ENCODE results near the gene ISCA2. TPM values are rescaled to one million over a fixed set of nuclear protein-coding genes. Genes with fewer than 3 reads are reported as not detected.
A peak's percentile ranks its signal among the peaks of the same experiment; 100 is the strongest.

Gene ISCA2
- total and polyA plus RNA-seq, 9 of the 15 experiments (the other 6 are each of a cell fraction or from before 2014, with no cell fraction given) = 5.0 to 36.7 (median 18.1) TPM

GRCh38 chr14:74490486-74490885 lies 3.1 kb upstream of the ISCA2 start (continued):
- TF ChIP-seq TAF1 (IDR thresholded peaks at IDR 0.05; ENCODE audit: control insufficient read depth, extremely low read depth, insufficient read depth, low read length, severe bottlenecking) (no peak), CEBPG (CRISPR knock-in tag; IDR thresholded peaks at IDR 0.05) (no peak), CEBPG (tag; conservative IDR thresholded peaks at IDR 0.05 in 1 of 2, IDR thresholded peaks at IDR 0.05 in 1 of 2) (no peak), SRSF1 (IDR thresholded peaks at IDR 0.05; ENCODE audit: low read depth, low read length) (no peak), ZNF445 (CRISPR knock-in tag; IDR thresholded peaks at IDR 0.05; ENCODE audit: low read depth) (no peak)

- H3K4me3 ChIP-seq = peak overlapping the region; percentile 70
- H3K4me2 ChIP-seq (ENCODE audit: insufficient read depth, low read length) = peak overlapping the region; percentile 78
- in situ Hi-C loops (cut with MboI) (no loop called here), intact Hi-C loops (cut with micrococcal nuclease) (loop anchor here (5.0 kb wide), 2 partner anchors 35 to 130 kb away; no protein-coding TSS in a partner anchor)
- DNase-seq (ENCODE audit: extremely low read depth in 1 of 4, low spot score in 3 of 4) = peak in 3 of 4 experiments; percentile 17 to 36 (median 18)
- no peak for ATAC-seq
- H3K36me3 ChIP-seq (ENCODE audit: control insufficient read depth, insufficient read depth, low read length) = peaks cover 8% of the 10 kb centered on the region; the same call in 1 of the 3 replicates
- H3K27ac ChIP-seq (ENCODE audit: extremely low read depth, low read depth, low read length) = peak overlapping the region; percentile 56; the same call in 1 of the 3 replicates
- FAIRE-seq = peak; percentile 55
- H3K9me3 ChIP-seq (replicated peaks; ENCODE audit: control insufficient read depth, insufficient read depth, low read depth, low read length) = no peaks in the 10 kb centered on the region
- CTCF ChIA-PET (ENCODE audit: low intra/inter-chr PET ratio) = interaction anchor here (1.2 kb wide), 1 partner anchor 129 kb away, joined by 3 read pairs; no protein-coding TSS in a partner anchor
- no peaks in the 10 kb centered on the region for H3K27me3 ChIP-seq (ENCODE audit: control insufficient read depth in 2 of 2, insufficient read depth in 2 of 2, low read length in 2 of 2)
- no peaks in the 10 kb centered on the region for H3K9me1 ChIP-seq (ENCODE audit: control insufficient read depth, insufficient read depth, low read length)
- WGBS (ENCODE audit: insufficient coverage, low coverage, missing lambda C conversion rate) = 2% methylated on average over 20 of the region's 20 CpGs
- no peaks in the 10 kb centered on the region for H4K20me1 ChIP-seq (replicated peaks; ENCODE audit: control insufficient read depth, insufficient read depth, low read length)
- peaks cover 8% of the 10 kb centered on the region for H3K79me2 ChIP-seq (ENCODE audit: control insufficient read depth, insufficient read depth, low read length)
- peaks cover 10 to 14% of the 10 kb centered on the region in 2 experiments; a peak in 4 of 5 replicates for H3K4me1 ChIP-seq (replicated peaks in 1 of 2; ENCODE audit: control insufficient read depth in 2 of 2, insufficient read depth in 2 of 2, low read length in 2 of 2)
- POLR2A ChIA-PET = interaction anchor here (1.7 kb wide), 1 partner anchor 14 kb away, joined by 4 read pairs; no protein-coding TSS in a partner anchor
- peak overlapping the region; percentile 81 for H2AFZ ChIP-seq (ENCODE audit: low read depth, low read length)
- BruUV-seq (replicated peaks) = TSS peak; percentile 68
- peak overlapping the region in 1 of 2 experiments; percentile 51; a peak in 3 of 4 replicates for H3K9ac ChIP-seq (ENCODE audit: insufficient read depth in 1 of 2, low read depth in 2 of 2, low read length in 2 of 2)
- no peak for TF ChIP-seq SMAD1 (IDR thresholded peaks at IDR 0.05; ENCODE audit: low read depth, low read length, partially characterized antibody)
- TF ChIP-seq GABPB2 (CRISPR knock-in tag; conservative IDR thresholded peaks at IDR 0.05) = no peak
- TF ChIP-seq RBBP5 (IDR thresholded peaks at IDR 0.05; ENCODE audit: borderline replicate concordance, insufficient read depth, low read length, poor library complexity, severe bottlenecking) = no peak
- TF ChIP-seq MTA2 (IDR thresholded peaks at IDR 0.05; ENCODE audit: low read depth) = no peak
- peak; percentile 86; the same call in 1 of the 2 replicates for TF ChIP-seq MAFF (IDR thresholded peaks at IDR 0.05; ENCODE audit: low read length)
- TF ChIP-seq C11orf30 (IDR thresholded peaks at IDR 0.05; ENCODE audit: low read depth) = peak; percentile 93; the same call in 1 of the 2 replicates
- TF ChIP-seq ZBTB33 (CRISPR knock-in tag; IDR thresholded peaks at IDR 0.05) = no peak
- no peak for TF ChIP-seq GTF2A2 (tag; IDR thresholded peaks at IDR 0.05)
- no peak for TF ChIP-seq USF1 (CRISPR knock-in tag; IDR thresholded peaks at IDR 0.05)
- no peak for TF ChIP-seq CEBPB (tag; IDR thresholded peaks at IDR 0.05)
- TF ChIP-seq RAD21 (CRISPR knock-in tag; conservative IDR thresholded peaks at IDR 0.05 in 1 of 2, IDR thresholded peaks at IDR 0.05 in 1 of 2) = peak; percentile 24 to 29; a peak in 3 of 4 replicates
Observed at GRCh38 chr14:74491956-74492775, 1.4 kb upstream of the ISCA2 start.

Measured in K562 (cell line).